A172 (cell line): ENCODE results near the gene CABLES1. TPM values are rescaled to one million over a fixed set of nuclear protein-coding genes. Genes with fewer than 3 reads are reported as not detected.

Experiments
- DNase-seq: peaks from one replicate; pipeline ENCODE4 v3.0.0-alpha.2; 2015; ENCODE audit warnings: low spot score
- total RNA-seq: library from RNA; depleted of rRNA; stranded (reverse); fragments of >200 nt; shearing (Covaris generic); gene quantifications from 2 replicates; pipeline ENCODE4 v1.2.3, GENCODE V29; 2014

CABLES1 gene
- total RNA-seq, 1 experiment from 2014 or later, result 11.3 TPM

- no peak for DNase-seq
Observed at GRCh38 chr18:23189768-23190661, 54.7 kb downstream of the CABLES1 start.

GRCh38 chr18:23191232-23191631 lies 55.9 kb downstream of the CABLES1 start:
- DNase-seq, result no peak

- no peak for DNase-seq
Observed at GRCh38 chr18:23193742-23194141, 58.5 kb downstream of the CABLES1 start.

- no peak for DNase-seq
Observed at GRCh38 chr18:23194155-23194996, 59.1 kb downstream of the CABLES1 start.

GRCh38 chr18:23194997-23195957 lies 60.0 kb downstream of the CABLES1 start:
- no peak for DNase-seq

GRCh38 chr18:23196119-23197007 lies 61.1 kb downstream of the CABLES1 start:
- DNase-seq, result no peak

GRCh38 chr18:23198217-23198845 lies 63.0 kb downstream of the CABLES1 start:
- no peak for DNase-seq

- no peak for DNase-seq
Observed at GRCh38 chr18:23200756-23201155, 65.5 kb downstream of the CABLES1 start.

GRCh38 chr18:23201741-23202140 lies 66.5 kb downstream of the CABLES1 start:
- no peak for DNase-seq

- no peak for DNase-seq
Observed at GRCh38 chr18:23203891-23204432, 68.7 kb downstream of the CABLES1 start.

GRCh38 chr18:23204589-23205235 lies 69.4 kb downstream of the CABLES1 start:
- DNase-seq, result no peak

- DNase-seq, result no peak
Observed at GRCh38 chr18:23205980-23206379, 70.7 kb downstream of the CABLES1 start.

GRCh38 chr18:23207191-23207955 lies 72.1 kb downstream of the CABLES1 start:
- no peak for DNase-seq

GRCh38 chr18:23207994-23208393 lies 72.7 kb downstream of the CABLES1 start:
- DNase-seq, result no peak

GRCh38 chr18:23208600-23208999 lies 73.3 kb downstream of the CABLES1 start:
- no peak for DNase-seq

GRCh38 chr18:23209031-23209430 lies 73.7 kb downstream of the CABLES1 start:
- no peak for DNase-seq

- no peak for DNase-seq
Observed at GRCh38 chr18:23209796-23210195, 74.5 kb downstream of the CABLES1 start.

GRCh38 chr18:23210526-23210925 lies 75.2 kb downstream of the CABLES1 start:
- DNase-seq, result no peak
